ENCODE results near the gene ASTN2. TPM values are rescaled to one million over a fixed set of nuclear protein-coding genes. Genes with fewer than 3 reads are reported as not detected.

ASTN2 gene
- total and polyA plus RNA-seq, 2 experiments from 2014 or later = 7.0 to 24.6 TPM

DNA sequence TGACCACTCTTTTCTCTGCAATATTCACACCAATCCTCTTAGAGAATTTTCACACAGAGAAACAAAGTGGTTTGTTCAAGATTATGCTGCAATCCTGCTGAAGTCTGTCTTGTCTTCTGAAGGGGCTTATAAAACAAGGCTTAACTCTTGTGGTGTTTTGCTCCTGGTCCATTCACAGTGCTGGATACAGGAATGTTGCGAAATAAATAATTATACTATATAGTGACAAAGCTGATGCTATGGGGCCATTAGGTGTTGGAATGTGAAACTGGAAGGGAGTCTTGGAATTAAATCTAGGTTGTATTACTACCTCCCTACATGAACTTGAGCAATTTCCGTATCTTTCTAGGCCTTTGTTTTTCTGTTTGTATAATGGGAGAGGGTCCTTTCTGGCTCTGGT, 557.5 kb downstream of the ASTN2 start:
- H3K27me3 Mint-ChIP-seq (ENCODE audit: insufficient read depth, low read depth, poor library complexity) = peaks cover 2% of the 10 kb centered on the region
- H3K4me3 ChIP-seq = no peak overlapping the region
- no peaks in the 10 kb centered on the region for H3F3A ChIP-seq (replicated peaks; ENCODE audit: low read depth)
- no peak overlapping the region for H3K27ac Mint-ChIP-seq
- H3K27ac ChIP-seq (ENCODE audit: low read depth) = no peak overlapping the region
- TF ChIP-seq CREB1 (CRISPR knock-in tag; IDR thresholded peaks at IDR 0.05; ENCODE audit: low read depth) (no peak), ZNF331 (CRISPR knock-in tag; IDR thresholded peaks at IDR 0.05; ENCODE audit: low read depth) (no peak), EZH2 (IDR thresholded peaks at IDR 0.05; ENCODE audit: low read depth, unreplicated experiment) (no peak), POLR2AphosphoS5 (IDR thresholded peaks at IDR 0.05; ENCODE audit: low read depth) (no peak)
- H4K20me1 ChIP-seq (replicated peaks; ENCODE audit: insufficient read depth) = no peaks in the 10 kb centered on the region; the same call in 1 of the 2 replicates
- H3K79me2 ChIP-seq (replicated peaks; ENCODE audit: insufficient read depth) = no peaks in the 10 kb centered on the region
- ATAC-seq = no peak
- H3K4me3 Mint-ChIP-seq = no peak overlapping the region
- peaks cover 13% of the 10 kb centered on the region for H3K4me1 Mint-ChIP-seq
- H3K27me3 ChIP-seq (ENCODE audit: insufficient read depth) = no peaks in the 10 kb centered on the region
- H2AFZ ChIP-seq = no peak overlapping the region
- H3K4me2 ChIP-seq = no peak overlapping the region
- H3K36me3 ChIP-seq (ENCODE audit: insufficient read depth) = no peaks in the 10 kb centered on the region
- H3K9me2 ChIP-seq (ENCODE audit: insufficient read depth) = 0 out of 2 replicates have a peak, but pooled peaks cover 5% of the 10 kb centered on the region
- DNase-seq (ENCODE audit: low spot score) = no peak
- H3K9me3 Mint-ChIP-seq = no peaks in the 10 kb centered on the region
- H3K36me3 Mint-ChIP-seq (ENCODE audit: low read depth) = no peaks in the 10 kb centered on the region; the same call in 2 of the 3 replicates
- H3K4me1 ChIP-seq (ENCODE audit: insufficient read depth) = no peaks in the 10 kb centered on the region

DNA sequence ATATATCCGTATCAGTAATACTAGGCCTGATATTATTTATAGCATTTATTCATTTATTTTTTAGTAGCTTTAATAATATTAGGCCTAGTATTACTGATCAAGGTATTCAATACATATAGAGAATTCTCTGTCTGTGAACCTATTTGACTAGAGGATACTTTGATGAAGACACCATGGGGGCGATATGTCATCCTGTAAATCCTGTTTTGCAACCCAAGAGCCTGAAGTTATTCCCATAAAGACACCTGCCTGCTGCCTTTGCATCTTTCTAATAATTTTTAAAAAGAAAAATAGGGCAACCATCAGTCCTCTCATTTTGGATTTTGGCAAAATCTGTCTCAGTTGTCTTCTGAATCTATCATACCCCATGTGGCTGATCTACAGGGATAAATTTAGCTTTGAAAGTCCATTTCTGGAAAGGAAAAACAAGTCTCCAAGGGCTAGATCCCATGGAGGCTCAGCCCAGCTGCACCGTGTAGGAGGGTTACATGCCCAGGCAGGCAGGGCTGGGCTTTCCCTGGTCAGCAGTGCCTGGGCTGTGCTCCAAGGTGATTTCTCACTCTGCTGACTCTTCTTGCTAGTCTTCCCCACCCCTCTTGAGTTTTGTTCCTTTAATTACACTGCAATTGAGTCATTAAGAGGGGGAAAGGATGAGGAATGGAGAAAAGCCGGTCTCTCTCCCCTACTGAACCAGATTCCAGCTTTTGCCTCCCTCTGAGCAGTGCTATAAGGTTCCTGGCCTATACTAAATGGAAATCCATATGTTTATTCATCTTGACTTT, 558.8 kb downstream of the ASTN2 start:
- H3K27me3 Mint-ChIP-seq (ENCODE audit: insufficient read depth, low read depth, poor library complexity) = peaks cover 2% of the 10 kb centered on the region
- H3K9me2 ChIP-seq (ENCODE audit: insufficient read depth) = 0 out of 2 replicates have a peak, but pooled peaks cover 5% of the 10 kb centered on the region
- H3K27me3 ChIP-seq (ENCODE audit: insufficient read depth) = no peaks in the 10 kb centered on the region
- H3K79me2 ChIP-seq (replicated peaks; ENCODE audit: insufficient read depth) = no peaks in the 10 kb centered on the region
- no peak overlapping the region for H3K27ac ChIP-seq (ENCODE audit: low read depth)
- ATAC-seq = no peak
- H3K4me1 ChIP-seq (ENCODE audit: insufficient read depth) = no peaks in the 10 kb centered on the region
- peaks cover 13% of the 10 kb centered on the region for H3K4me1 Mint-ChIP-seq
- no peaks in the 10 kb centered on the region for H3K9me3 Mint-ChIP-seq
- no peak overlapping the region for H3K4me2 ChIP-seq
- H3K4me3 Mint-ChIP-seq = no peak overlapping the region
- no peak for DNase-seq (ENCODE audit: low spot score)
- H2AFZ ChIP-seq = no peak overlapping the region
- H3K4me3 ChIP-seq = no peak overlapping the region
- H3K36me3 Mint-ChIP-seq (ENCODE audit: low read depth) = no peaks in the 10 kb centered on the region; the same call in 2 of the 3 replicates
- no peaks in the 10 kb centered on the region; the same call in 1 of the 2 replicates for H4K20me1 ChIP-seq (replicated peaks; ENCODE audit: insufficient read depth)
- peak overlapping the region; percentile 41 for H3K27ac Mint-ChIP-seq
- H3F3A ChIP-seq (replicated peaks; ENCODE audit: low read depth) = no peaks in the 10 kb centered on the region
- H3K36me3 ChIP-seq (ENCODE audit: insufficient read depth) = no peaks in the 10 kb centered on the region
- TF ChIP-seq ZNF114 (CRISPR knock-in tag; IDR thresholded peaks at IDR 0.05) (no peak), POLR2AphosphoS5 (IDR thresholded peaks at IDR 0.05; ENCODE audit: low read depth) (no peak), EZH2 (IDR thresholded peaks at IDR 0.05; ENCODE audit: low read depth, unreplicated experiment) (no peak), ZNF331 (CRISPR knock-in tag; IDR thresholded peaks at IDR 0.05; ENCODE audit: low read depth) (no peak), CREB1 (CRISPR knock-in tag; IDR thresholded peaks at IDR 0.05; ENCODE audit: low read depth) (no peak), STAT1 (IDR thresholded peaks at IDR 0.05; ENCODE audit: unreplicated experiment) (no peak)
- TF ChIP-seq, protein P1, sequence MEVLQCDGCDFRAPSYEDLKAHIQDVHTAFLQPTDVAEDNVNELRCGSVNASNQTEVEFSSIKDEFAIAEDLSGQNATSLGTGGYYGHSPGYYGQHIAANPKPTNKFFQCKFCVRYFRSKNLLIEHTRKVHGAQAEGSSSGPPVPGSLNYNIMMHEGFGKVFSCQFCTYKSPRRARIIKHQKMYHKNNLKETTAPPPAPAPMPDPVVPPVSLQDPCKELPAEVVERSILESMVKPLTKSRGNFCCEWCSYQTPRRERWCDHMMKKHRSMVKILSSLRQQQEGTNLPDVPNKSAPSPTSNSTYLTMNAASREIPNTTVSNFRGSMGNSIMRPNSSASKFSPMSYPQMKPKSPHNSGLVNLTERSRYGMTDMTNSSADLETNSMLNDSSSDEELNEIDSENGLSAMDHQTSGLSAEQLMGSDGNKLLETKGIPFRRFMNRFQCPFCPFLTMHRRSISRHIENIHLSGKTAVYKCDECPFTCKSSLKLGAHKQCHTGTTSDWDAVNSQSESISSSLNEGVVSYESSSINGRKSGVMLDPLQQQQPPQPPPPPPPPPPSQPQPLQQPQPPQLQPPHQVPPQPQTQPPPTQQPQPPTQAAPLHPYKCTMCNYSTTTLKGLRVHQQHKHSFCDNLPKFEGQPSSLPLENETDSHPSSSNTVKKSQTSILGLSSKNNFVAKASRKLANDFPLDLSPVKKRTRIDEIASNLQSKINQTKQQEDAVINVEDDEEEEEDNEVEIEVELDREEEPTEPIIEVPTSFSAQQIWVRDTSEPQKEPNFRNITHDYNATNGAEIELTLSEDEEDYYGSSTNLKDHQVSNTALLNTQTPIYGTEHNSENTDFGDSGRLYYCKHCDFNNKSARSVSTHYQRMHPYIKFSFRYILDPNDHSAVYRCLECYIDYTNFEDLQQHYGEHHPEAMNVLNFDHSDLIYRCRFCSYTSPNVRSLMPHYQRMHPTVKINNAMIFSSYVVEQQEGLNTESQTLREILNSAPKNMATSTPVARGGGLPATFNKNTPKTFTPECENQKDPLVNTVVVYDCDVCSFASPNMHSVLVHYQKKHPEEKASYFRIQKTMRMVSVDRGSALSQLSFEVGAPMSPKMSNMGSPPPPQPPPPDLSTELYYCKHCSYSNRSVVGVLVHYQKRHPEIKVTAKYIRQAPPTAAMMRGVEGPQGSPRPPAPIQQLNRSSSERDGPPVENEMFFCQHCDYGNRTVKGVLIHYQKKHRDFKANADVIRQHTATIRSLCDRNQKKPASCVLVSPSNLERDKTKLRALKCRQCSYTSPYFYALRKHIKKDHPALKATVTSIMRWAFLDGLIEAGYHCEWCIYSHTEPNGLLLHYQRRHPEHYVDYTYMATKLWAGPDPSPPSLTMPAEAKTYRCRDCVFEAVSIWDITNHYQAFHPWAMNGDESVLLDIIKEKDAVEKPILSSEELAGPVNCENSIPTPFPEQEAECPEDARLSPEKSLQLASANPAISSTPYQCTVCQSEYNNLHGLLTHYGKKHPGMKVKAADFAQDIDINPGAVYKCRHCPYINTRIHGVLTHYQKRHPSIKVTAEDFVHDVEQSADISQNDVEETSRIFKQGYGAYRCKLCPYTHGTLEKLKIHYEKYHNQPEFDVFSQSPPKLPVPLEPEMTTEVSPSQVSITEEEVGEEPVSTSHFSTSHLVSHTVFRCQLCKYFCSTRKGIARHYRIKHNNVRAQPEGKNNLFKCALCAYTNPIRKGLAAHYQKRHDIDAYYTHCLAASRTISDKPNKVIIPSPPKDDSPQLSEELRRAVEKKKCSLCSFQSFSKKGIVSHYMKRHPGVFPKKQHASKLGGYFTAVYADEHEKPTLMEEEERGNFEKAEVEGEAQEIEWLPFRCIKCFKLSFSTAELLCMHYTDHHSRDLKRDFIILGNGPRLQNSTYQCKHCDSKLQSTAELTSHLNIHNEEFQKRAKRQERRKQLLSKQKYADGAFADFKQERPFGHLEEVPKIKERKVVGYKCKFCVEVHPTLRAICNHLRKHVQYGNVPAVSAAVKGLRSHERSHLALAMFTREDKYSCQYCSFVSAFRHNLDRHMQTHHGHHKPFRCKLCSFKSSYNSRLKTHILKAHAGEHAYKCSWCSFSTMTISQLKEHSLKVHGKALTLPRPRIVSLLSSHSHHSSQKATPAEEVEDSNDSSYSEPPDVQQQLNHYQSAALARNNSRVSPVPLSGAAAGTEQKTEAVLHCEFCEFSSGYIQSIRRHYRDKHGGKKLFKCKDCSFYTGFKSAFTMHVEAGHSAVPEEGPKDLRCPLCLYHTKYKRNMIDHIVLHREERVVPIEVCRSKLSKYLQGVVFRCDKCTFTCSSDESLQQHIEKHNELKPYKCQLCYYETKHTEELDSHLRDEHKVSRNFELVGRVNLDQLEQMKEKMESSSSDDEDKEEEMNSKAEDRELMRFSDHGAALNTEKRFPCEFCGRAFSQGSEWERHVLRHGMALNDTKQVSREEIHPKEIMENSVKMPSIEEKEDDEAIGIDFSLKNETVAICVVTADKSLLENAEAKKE (CRISPR knock-in tag; IDR thresholded peaks at IDR 0.05) = no peak
- TF ChIP-seq, protein P2, sequence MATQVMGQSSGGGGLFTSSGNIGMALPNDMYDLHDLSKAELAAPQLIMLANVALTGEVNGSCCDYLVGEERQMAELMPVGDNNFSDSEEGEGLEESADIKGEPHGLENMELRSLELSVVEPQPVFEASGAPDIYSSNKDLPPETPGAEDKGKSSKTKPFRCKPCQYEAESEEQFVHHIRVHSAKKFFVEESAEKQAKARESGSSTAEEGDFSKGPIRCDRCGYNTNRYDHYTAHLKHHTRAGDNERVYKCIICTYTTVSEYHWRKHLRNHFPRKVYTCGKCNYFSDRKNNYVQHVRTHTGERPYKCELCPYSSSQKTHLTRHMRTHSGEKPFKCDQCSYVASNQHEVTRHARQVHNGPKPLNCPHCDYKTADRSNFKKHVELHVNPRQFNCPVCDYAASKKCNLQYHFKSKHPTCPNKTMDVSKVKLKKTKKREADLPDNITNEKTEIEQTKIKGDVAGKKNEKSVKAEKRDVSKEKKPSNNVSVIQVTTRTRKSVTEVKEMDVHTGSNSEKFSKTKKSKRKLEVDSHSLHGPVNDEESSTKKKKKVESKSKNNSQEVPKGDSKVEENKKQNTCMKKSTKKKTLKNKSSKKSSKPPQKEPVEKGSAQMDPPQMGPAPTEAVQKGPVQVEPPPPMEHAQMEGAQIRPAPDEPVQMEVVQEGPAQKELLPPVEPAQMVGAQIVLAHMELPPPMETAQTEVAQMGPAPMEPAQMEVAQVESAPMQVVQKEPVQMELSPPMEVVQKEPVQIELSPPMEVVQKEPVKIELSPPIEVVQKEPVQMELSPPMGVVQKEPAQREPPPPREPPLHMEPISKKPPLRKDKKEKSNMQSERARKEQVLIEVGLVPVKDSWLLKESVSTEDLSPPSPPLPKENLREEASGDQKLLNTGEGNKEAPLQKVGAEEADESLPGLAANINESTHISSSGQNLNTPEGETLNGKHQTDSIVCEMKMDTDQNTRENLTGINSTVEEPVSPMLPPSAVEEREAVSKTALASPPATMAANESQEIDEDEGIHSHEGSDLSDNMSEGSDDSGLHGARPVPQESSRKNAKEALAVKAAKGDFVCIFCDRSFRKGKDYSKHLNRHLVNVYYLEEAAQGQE (IDR thresholded peaks at IDR 0.05; ENCODE audit: unreplicated experiment) = no peak
- TF ChIP-seq, protein P3, sequence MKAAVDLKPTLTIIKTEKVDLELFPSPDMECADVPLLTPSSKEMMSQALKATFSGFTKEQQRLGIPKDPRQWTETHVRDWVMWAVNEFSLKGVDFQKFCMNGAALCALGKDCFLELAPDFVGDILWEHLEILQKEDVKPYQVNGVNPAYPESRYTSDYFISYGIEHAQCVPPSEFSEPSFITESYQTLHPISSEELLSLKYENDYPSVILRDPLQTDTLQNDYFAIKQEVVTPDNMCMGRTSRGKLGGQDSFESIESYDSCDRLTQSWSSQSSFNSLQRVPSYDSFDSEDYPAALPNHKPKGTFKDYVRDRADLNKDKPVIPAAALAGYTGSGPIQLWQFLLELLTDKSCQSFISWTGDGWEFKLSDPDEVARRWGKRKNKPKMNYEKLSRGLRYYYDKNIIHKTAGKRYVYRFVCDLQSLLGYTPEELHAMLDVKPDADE (IDR thresholded peaks at IDR 0.05) = no peak

Data from GM23338 (cell line).